Uterus (tissue), 2 donors: ENCODE results near the gene KDM1A.

Experiments used
- POLR2A ChIP-seq, 2 donors: fragments of 450-650 bp; IDR thresholded peaks; one replicate each; pipeline ENCODE4 v1.6.1; 2016; ENCODE audit warnings: antibody characterized with exemption in 2 of 2, mild to moderate bottlenecking in 1 of 2, moderate library complexity in 1 of 2
- TF ChIP-seq, protein P1 (sequence below), 4 experiments: fragments of 200-600 bp in 2 of 4; fragments of 450-650 bp in 2 of 4; sonication (generic) in 2 of 4; IDR thresholded peaks; one replicate each; pipeline ENCODE4 v1.5.1; 2016 to 2019; ENCODE audit warnings: antibody characterized with exemption in 4 of 4, mild to moderate bottlenecking in 2 of 4, moderate library complexity in 1 of 4

DNA sequence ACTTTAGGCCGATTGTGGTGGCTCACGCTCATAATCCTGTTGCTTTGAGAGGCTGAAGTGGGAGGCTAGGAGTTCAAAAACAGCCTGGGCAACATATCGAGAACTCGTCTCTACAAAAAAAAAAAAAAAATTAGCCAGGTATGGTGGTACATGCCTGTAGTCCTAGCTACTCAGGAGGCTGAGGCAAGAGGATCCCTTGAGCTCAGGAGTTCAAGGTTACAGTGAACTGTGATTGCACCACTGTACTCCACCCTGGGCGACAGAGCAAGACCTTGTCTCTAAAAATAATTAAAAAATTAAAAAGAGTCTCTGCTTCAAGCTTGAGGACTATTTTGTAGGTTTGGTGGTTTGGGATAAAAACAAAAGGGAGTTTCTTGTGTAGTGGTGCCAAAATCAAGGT is 21.2 kb downstream of the KDM1A start:
- TF ChIP-seq, protein P1, sequence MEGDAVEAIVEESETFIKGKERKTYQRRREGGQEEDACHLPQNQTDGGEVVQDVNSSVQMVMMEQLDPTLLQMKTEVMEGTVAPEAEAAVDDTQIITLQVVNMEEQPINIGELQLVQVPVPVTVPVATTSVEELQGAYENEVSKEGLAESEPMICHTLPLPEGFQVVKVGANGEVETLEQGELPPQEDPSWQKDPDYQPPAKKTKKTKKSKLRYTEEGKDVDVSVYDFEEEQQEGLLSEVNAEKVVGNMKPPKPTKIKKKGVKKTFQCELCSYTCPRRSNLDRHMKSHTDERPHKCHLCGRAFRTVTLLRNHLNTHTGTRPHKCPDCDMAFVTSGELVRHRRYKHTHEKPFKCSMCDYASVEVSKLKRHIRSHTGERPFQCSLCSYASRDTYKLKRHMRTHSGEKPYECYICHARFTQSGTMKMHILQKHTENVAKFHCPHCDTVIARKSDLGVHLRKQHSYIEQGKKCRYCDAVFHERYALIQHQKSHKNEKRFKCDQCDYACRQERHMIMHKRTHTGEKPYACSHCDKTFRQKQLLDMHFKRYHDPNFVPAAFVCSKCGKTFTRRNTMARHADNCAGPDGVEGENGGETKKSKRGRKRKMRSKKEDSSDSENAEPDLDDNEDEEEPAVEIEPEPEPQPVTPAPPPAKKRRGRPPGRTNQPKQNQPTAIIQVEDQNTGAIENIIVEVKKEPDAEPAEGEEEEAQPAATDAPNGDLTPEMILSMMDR (IDR thresholded peaks at IDR 0.05) = no peak
- no peak for TF ChIP-seq POLR2A (IDR thresholded peaks at IDR 0.05)
